H1 (cell line): Measurements from ENCODE around the gene MAGOH.
A peak's percentile ranks its signal among the peaks of the same experiment; 100 is the strongest.

Experiments
- CTCF ChIP-seq, 3 experiments: IDR thresholded peaks; 1 replicate in 2 of 3; 2 replicates in 1 of 3; pipeline versions ENCODE4 v1.5.1 to v1.6.1; 2011; ENCODE audit warnings: low read length in 3 of 3, mild to moderate bottlenecking in 3 of 3, inconsistent platforms in 2 of 3, low read depth in 1 of 3, moderate library complexity in 1 of 3; ENCODE audit not compliant: insufficient read depth in 1 of 3; ENCODE audit errors: control extremely low read depth in 1 of 3
- JUN ChIP-seq: IDR thresholded peaks from 2 replicates; pipeline ENCODE4 v1.6.1; 2011; ENCODE audit warnings: low read depth, mild to moderate bottlenecking, improper control_type of control experiment, low read length

GRCh38 chr1:53278298-53278725 is 40.0 kb upstream of the MAGOH start:
- TF ChIP-seq JUN = no peak
- peak; percentile 68 to 72 (median 69) for TF ChIP-seq CTCF (IDR thresholded peaks at IDR 0.05; ENCODE audit: control extremely low read depth in 1 of 3, insufficient read depth in 1 of 3, low read depth in 1 of 3, low read length in 3 of 3)
